A204.1 (cell line): Measurements from ENCODE around the gene SKI.

Experiments used
- FAIRE-seq: peaks from 2 replicates; lab custom pipeline; 2012; peaks lifted over from hg19 to GRCh38; lab: Jason Lieb, UNC

The SKI gene

DNA sequence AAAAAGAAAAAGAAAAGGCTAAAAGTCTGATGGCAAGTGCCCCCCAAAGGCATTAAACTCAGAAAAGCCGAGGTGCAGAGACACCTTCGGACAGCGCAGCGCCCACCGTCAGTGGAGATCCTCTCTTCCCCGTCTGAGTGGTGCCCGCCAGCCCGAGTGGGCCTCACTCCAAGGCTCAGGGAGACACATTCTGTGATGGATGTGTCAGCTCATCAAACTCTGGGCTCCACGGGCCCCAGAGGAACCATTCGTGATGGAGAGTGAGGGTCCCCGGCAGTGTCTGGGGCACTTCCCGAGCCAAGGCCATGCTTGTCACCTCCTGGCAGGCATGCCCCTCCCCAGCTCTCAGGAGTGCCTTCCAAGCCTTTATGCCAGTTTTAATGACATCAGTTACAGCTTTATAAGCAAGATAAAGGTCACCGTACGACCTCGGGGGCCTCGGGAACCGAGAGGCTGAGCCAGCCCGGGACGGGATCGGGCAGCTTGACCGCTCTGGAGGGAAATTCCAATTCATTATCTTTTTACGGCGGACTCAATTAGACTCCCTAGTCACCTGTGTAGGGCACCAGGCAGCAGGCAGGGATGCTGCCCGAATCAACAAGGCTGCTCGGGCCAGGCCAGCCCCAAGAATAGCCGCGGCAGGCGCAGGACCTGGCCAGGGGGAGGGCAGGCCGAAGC lies 113.7 kb downstream of the SKI start:
- FAIRE-seq: no peak

GRCh38 chr1:2342384-2343022 lies 114.4 kb downstream of the SKI start:
- FAIRE-seq: no peak

DNA sequence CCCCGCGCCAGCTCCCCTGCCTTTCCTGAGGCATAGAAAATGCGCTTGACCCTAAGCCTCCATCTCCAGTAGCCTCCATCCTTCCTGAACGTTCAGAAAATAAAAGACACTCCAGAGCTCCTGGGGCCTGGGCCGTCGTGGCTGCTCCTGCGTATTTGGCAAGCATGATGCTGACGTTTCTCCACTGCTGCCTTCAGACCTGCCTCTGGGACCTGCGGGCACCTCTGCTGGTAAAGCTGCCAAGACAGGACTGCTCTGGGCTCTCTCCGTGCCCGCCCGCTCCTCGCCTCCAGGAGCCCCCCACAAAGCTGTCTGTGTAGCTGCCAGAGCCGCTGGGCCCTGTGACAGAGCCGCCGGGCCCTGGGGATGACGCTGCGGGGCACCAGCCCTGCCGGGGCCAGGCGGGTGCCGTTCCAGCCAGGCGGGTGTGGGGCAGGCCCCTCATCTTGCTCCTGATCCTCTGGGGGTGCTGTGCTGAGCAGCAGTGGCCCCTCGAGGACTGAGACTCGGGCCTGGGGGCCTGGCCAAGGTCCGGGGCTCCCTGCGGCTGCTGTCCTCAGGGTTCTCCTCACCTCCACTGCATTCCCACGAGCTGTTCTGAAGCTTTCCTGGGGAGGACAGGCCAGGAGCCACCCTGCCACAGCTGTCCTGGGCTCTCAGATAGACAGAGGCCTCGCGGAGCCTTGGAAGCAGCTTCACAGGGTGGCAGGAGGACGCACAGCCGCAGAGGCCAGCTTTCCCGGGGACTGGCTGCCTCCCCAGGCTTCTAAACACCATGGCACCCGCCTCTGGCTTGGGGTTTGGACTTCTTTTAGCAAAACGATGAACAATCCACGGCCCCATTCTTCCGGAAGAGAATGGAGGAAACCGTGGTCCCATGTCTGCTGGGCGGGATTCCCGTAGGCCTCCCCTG lies 115.2 kb downstream of the SKI start:
- FAIRE-seq: no peak

GRCh38 chr1:2344121-2344681 lies 116.1 kb downstream of the SKI start:
- no peak for FAIRE-seq

GRCh38 chr1:2344744-2345296 lies 116.7 kb downstream of the SKI start:
- no peak for FAIRE-seq

DNA sequence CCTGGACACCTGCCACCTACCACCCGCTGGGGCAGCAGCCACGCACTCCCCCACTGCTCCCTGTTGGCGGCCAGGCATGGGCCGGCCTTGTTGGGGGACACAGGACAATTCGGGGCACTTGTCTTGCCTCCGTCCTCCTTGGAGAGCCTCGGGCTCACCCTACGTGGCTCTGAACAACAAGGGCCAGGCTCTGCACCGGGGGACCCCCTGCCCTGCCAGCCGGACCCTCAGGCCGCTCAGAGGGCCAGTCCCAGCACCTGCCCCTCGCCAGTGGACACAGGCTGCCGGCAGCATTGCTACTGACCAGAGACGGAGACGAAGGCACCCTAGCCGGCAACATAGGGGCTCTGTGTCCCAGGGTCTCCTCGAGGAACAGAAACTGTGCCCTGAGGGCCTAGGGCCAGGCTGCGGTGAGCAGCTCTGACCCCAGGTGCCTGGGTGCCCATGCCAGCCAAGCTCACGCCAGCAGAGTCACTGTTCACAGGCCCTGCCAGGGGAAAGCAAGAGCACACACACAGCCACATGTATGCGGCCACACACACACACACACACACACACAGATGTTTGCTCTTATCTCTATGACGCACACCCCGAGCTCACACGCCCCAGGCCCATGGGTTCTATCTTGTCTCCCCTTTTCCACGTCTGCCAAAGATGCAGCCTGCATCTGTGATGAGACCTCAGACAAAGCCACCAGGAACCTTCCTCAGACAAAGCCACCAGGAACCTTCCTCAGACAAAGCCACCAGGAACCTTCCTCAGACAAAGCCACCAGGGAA lies 117.4 kb downstream of the SKI start:
- FAIRE-seq: no peak

GRCh38 chr1:2346691-2347408 lies 118.7 kb downstream of the SKI start:
- FAIRE-seq: no peak

DNA sequence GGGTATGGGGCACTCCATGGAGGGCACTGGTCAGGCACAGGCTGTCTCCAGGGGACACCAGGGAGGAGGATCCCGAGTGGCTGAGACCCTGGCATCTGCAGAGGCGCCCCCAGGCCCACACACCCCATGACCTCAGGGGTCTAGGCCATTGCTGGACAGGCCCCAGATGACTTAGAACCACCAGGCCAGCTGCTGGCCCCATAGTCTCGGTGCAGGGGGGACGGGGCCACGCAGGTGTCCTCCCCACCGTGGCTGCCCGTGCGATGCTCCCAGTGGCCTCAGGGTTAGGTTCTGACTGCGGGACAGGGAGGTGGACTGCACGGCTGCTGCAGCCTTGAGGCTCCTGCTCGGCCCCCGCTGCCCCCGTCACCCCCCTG lies 119.3 kb downstream of the SKI start:
- no peak for FAIRE-seq

GRCh38 chr1:2347896-2348295 lies 119.8 kb downstream of the SKI start:
- no peak for FAIRE-seq

DNA sequence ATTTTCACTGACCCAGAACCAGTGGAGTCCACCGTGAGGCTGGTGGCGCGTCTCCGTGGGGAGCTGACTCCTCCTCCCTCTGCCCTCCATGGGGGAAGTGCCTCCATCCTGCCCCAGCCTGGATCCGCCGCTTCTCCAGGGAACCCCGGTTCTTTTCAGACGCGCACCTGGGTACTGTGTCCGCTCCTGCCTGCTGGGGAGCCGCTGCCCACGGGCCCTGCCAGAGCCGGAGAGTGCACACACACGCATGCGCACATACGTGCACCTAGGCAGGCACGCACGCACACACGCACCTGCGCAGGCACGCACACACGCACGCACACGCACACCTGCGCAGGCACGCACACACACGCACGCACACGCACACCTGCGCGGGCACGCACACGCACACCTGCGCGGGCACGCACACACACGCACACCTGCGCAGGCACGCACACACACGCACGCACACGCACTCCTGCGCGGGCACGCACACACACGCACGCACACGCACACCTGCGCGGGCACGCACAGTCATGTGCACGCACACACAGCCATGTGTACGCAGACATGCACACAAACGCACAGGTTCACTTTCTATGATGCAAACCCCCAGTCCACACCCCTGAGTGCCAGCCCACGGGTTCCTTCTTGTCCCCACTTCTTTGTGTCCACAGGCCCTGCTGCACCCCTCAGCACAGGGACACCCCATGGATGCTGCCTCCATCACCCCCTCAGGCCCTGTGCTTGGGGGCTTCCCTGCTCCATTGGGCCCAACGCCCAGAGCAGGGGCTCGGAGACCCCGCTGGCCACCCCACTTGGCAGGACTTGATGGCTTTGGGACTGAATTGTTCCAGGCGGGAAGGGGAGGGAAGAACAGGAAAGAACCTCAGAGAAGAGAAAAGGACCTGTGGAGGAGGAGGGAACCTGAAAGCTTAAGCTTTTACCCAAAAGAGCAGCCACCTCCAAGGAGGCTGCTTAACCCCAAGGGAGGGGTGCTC lies 120.5 kb downstream of the SKI start:
- no peak for FAIRE-seq

DNA sequence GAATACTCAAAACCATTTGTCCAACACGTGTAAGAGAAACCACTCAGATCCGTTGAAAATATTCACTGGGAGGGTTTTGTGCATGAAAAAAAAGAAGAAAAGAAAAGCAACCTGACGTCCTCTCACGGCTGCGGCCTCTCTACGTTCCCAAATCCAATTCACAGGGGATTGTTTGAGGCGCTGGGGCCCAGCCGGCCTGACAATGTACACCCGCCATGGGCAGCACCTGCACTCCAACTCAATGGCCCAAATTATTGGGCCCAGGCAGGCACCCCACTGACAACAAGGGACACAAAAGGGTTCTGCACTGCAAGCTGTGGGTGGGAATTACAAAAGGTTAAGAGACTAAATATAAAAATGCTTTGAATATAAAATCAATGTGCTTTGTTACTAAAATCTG lies 121.7 kb downstream of the SKI start:
- no peak for FAIRE-seq

- no peak for FAIRE-seq
Measured at GRCh38 chr1:2350501-2350900, 122.4 kb downstream of the SKI start.

DNA sequence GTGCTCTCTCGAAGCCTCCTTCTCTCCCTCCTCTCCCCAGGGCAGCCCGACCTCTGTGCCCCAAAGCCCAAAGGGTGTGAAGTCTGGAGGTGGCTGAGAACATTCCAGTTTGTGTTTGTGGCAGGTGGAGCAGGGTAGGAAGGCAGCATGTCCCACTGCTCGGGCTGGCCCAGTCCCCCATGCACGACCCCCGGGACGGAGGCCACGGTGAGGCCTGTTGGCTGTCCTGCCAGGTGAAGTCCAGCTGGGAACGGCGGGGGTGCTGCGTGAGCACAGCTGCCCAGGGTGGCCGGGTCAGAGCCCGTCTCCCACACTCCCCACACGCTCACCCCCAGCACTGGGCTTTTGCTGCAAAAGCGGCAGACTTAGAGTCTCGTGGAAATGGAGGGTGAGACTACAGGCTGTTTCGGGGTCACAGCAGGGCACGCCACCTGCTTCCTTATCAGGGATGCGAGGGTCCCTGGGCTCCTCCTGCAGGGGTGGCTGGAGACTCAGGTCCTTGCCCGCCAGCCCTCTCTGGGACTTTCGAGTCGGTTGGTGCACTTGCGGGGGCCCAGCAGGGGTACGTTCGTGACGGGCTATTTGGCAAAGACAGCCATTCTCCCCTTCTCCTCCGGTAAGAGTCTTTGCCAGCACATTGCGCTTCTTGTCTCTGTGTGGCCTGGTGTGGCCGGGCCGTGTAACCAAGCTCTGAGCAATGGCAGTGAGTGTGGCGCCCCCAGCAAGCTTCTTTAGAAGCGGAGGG lies 123.0 kb downstream of the SKI start:
- no peak for FAIRE-seq

DNA sequence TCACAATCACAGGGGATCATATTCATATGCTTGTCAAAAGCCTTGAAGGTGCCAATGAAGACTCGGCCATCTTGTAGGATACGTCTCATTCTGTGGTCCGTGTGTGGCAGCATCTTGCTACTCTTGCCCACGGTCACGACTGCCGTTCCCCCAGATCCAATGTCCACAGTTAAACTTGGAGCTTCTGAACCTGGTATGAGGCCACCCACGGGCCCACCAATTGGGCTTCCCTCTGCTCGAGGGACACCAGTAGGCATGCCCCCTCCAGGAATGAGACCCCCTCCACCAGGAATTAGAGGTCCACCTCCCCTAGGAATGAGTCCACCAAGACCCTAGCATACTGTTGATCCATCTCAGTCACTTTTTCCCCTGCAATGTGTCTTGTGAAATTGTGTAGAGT lies 123.6 kb downstream of the SKI start:
- FAIRE-seq: no peak

DNA sequence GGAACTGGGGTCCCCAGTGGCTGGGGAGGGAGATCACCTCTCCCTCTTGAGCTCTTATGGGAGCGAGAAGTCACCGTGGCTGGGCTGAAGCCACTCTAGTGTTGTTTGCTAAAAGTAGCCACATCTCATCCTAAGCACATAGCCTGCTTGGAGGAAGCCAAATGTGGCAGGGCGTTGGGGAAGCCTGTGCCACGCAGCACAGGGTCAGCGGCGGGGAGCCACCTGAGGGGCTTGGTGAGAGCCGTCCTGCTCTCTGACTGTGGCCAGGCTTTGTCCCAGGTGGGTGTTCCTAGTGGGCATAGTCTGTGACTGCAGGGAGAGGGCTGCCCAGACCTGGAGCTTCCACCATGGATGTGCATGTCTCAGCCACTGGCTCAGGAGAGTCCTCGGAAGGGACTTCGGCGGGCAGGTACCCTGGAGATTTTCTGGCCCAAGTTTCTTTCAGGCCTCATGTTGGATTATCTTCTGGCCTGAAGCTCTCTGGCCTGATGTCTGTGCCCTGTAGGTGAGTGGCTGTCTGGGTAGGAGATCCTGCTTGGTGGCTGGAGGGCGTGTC lies 124.3 kb downstream of the SKI start:
- FAIRE-seq: no peak

DNA sequence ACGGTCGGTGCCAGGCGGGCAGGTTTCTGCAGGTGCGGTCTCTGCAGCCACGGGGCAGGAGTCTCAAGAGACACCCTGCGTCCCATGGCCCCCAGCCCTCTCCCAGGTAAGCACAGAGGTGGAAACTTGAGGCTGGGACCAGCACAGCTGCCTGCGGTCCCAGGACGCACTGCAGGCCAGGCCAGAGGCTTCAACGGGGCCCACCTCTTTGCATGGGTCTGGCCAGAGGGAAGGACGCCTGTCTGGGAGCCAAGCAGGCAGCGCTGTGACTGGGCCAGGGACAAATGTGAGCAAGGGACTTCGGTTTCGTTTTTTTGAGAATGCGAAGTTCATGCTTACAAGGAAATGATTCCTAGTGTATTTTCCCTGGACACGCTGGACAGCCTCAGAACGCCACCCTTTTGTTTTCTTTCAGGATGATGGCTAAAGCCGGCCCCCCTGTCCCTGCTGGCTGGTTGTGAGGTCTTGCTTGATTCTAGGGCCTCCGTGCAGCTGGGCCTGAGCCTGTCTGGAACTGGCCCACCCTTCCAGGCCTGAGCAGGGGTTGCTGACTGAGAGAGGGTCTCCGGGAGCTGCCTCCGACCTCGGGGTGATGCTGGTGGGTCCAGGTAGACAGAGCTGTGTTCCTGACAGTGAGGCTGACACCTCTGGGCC lies 124.9 kb downstream of the SKI start:
- no peak for FAIRE-seq

DNA sequence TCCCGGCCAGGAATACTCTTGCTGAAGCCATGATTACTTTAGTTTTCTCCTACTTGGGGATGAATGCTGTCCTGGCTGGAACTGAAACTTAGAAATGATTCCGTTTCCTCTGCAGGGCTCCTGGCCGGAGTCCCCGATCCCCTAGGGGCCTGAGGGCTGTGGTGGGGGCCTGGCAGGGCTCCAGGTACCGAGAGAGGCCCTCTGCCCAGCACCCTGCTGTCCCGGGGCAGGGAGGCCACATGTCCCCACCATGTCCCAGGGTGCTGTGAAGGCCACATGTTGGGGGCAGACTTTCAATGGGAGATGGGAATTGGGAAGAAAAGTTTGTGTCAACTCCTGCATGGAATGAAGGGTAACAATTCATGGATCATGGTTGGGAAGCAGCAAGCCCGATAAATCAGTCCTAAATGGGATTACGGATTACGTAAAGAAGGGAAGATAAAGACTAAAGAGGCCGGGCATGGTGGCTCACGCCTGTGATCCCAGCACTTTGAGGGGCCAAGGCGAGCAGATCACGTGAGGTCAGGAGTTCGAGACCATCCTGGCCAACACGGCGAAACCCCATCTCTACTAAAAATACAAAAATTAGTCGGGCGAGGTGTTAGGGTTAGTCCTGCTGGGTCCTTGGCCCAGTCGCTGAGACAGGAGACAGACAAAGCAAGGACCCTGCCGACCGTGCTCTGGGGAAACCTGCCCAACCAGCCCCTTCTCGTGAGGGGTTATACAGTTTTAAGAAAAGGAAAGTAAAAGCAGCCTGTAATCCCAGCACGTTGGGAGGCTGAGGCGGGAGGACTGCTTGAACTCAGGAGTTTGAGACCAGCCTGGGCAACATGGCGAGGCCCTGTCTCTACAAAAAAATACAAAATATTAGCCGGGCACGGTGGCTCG lies 125.7 kb downstream of the SKI start:
- no peak for FAIRE-seq
